HepG2 (cell line): Measurements from ENCODE around the gene EXOC6B. TPM values are rescaled to one million over a fixed set of nuclear protein-coding genes. Genes with fewer than 3 reads are reported as not detected.

Experiments
- AFF4 ChIP-seq: sonication (generic); formaldehyde crosslinking; IDR thresholded peaks from 2 replicates; pipeline ENCODE4 v1.4.0; 2020; ENCODE audit warnings: missing genetic modification reagents
- ARNT ChIP-seq: fragments of 450-650 bp; IDR thresholded peaks from 2 replicates; pipeline ENCODE4 v1.6.1; 2017
- BHLHE40 ChIP-seq: IDR thresholded peaks from 2 replicates; pipeline ENCODE4 v1.6.1; 2011; ENCODE audit warnings: low read length, improper control_type of control experiment
- CHCHD3 ChIP-seq: sonication (generic); formaldehyde crosslinking; IDR thresholded peaks from 2 replicates; pipeline ENCODE4 v1.8.0; 2022; ENCODE audit warnings: mild to moderate bottlenecking, missing genetic modification reagents, moderate library complexity
- ETS1 ChIP-seq: sonication (generic); formaldehyde crosslinking; IDR thresholded peaks from 2 replicates; pipeline ENCODE4 v1.4.0; 2020; ENCODE audit warnings: missing genetic modification reagents
- HNRNPL ChIP-seq: fragments of 200-400 bp; formaldehyde crosslinking; IDR thresholded peaks from 2 replicates; pipeline ENCODE4 v1.6.1; 2017; ENCODE audit warnings: mild to moderate bottlenecking, low read depth, low read length
- MTA3 ChIP-seq: sonication (generic); formaldehyde crosslinking; IDR thresholded peaks from 2 replicates; pipeline ENCODE4 v1.4.0; 2020; ENCODE audit warnings: missing genetic modification reagents
- NR1H2 ChIP-seq: sonication (generic); formaldehyde crosslinking; IDR thresholded peaks from 2 replicates; pipeline ENCODE4 v1.8.1; 2022; ENCODE audit warnings: low read depth, missing genetic modification reagents, borderline replicate concordance
- SMARCE1 ChIP-seq: fragments of 450-650 bp; IDR thresholded peaks from 2 replicates; pipeline ENCODE4 v1.6.1; 2017; ENCODE audit warnings: borderline replicate concordance
- ZBTB10 ChIP-seq: sonication (generic); formaldehyde crosslinking; IDR thresholded peaks from 2 replicates; pipeline ENCODE4 v1.4.0; 2020; ENCODE audit warnings: missing genetic modification reagents, borderline replicate concordance
- ZIK1 ChIP-seq: sonication (generic); formaldehyde crosslinking; IDR thresholded peaks from 2 replicates; pipeline ENCODE4 v1.5.0; 2020; ENCODE audit warnings: mild to moderate bottlenecking, low read depth, missing genetic modification reagents, borderline replicate concordance
- ZNF225 ChIP-seq: sonication (generic); formaldehyde crosslinking; IDR thresholded peaks from 2 replicates; pipeline ENCODE4 v1.4.0; 2020; ENCODE audit warnings: mild to moderate bottlenecking, missing genetic modification reagents
- ZNF234 ChIP-seq: sonication (generic); formaldehyde crosslinking; conservative IDR thresholded peaks from 2 replicates; pipeline ENCODE4 v1.5.1; 2020; ENCODE audit warnings: mild to moderate bottlenecking, missing genetic modification reagents
- polyA plus RNA-seq, 8 experiments: library from polyadenylated mRNA; depleted of rRNA in 3 of 8; stranded (reverse) in 7 of 8; unstranded in 1 of 8; fragments of >200 nt; fragmentation: Illumina TruSeq in 4 of 8; extraction: Trizol in 4 of 8; gene quantifications; 2 replicates each; pipeline versions ENCODE4 v1.2.1 to v1.2.3, GENCODE V29; 2011 to 2016; ENCODE audit warnings: low read depth in 4 of 8, missing spikeins in 1 of 8, mixed read lengths in 1 of 8; ENCODE audit not compliant: insufficient read depth in 1 of 8
- total RNA-seq, 5 experiments: library from RNA; depleted of rRNA; stranded (reverse); fragments of >200 nt; fragmentation: Illumina TruSeq; extraction: Trizol; gene quantifications; 2 replicates each; pipeline ENCODE4 v1.2.3, GENCODE V29; 2016; ENCODE audit warnings: low read depth in 1 of 5

EXOC6B gene
- total and polyA plus RNA-seq, 2 of the 13 experiments (the other 11 are each of a cell fraction or from before 2014, with no cell fraction given) = 9.1 to 15.9 TPM

- TF ChIP-seq ZBTB10 (CRISPR knock-in tag) (no peak), ARNT (no peak), AFF4 (CRISPR knock-in tag) (no peak), ETS1 (no peak), NR1H2 (CRISPR knock-in tag) (no peak), CHCHD3 (peak; percentile 68; the same call in 1 of the 2 replicates), SMARCE1 (no peak), HNRNPL (no peak), BHLHE40 (peak; percentile 12; the same call in 1 of the 2 replicates), ZIK1 (CRISPR knock-in tag) (no peak), ZNF234 (CRISPR knock-in tag) (no peak), ZNF225 (CRISPR knock-in tag) (peak; percentile 56), MTA3 (CRISPR knock-in tag) (no peak)
Observed at GRCh38 chr2:72862239-72862988, 36.6 kb upstream of the EXOC6B start (continued).
